Dermis microvascular lymphatic vessel endothelial cell (primary cell): ENCODE data around the gene PIH1D2. TPM values are rescaled to one million over a fixed set of nuclear protein-coding genes. Genes with fewer than 3 reads are reported as not detected.
"Not testable (repeated sequence)": the region's sequence is repeated elsewhere in the genome, so short reads cannot be mapped to it uniquely, and the experiment has no call there.

Experiments
- DNase-seq, 2 donors: peaks; one replicate each; pipeline versions ENCODE4 v3.0.0 to v3.0.0-alpha.2; 2010; ENCODE audit warnings: low read depth in 2 of 2
- total RNA-seq: library from RNA; depleted of rRNA; stranded (reverse); fragments of >200 nt; gene quantifications from 2 replicates; pipeline ENCODE4 v1.2.1, GENCODE V29; 2014

Gene PIH1D2
- total RNA-seq: 0.51 and 1.2 TPM in 2 replicates

GRCh38 chr11:112073941-112074811, at the start of gene PIH1D2, which contains the start of gene NKAPD1:
PIH1D2 (minus strand) TSS chr11:112074017; CDS start chr11:112073174, 843 bp downstream.
NKAPD1 (plus strand) TSS chr11:112074299; CDS start chr11:112075575, 1,276 bp downstream.
- peak; percentile 80 to 88 for DNase-seq

GRCh38 chr11:112123129-112123528, 49.3 kb upstream of the PIH1D2 start:
- DNase-seq: no peak

- no peak for DNase-seq
Observed at GRCh38 chr11:112121981-112122615, 48.3 kb upstream of the PIH1D2 start.

- DNase-seq: no peak
Observed at GRCh38 chr11:112118176-112118575, 44.4 kb upstream of the PIH1D2 start.

- DNase-seq: no peak
Observed at GRCh38 chr11:112115386-112115785, 41.6 kb upstream of the PIH1D2 start.

- DNase-seq: no peak
Observed at GRCh38 chr11:112114460-112114859, 40.6 kb upstream of the PIH1D2 start.

- peak; percentile 58 to 68 for DNase-seq
Observed at GRCh38 chr11:112113539-112114457, 40.0 kb upstream of the PIH1D2 start.

- no peak for DNase-seq
Observed at GRCh38 chr11:112106070-112106469, 32.3 kb upstream of the PIH1D2 start.

GRCh38 chr11:112103446-112103845, 29.6 kb upstream of the PIH1D2 start:
- no peak for DNase-seq

- DNase-seq: no peak
Observed at GRCh38 chr11:112100462-112100861, 26.6 kb upstream of the PIH1D2 start.

GRCh38 chr11:112097734-112098528, 24.1 kb upstream of the PIH1D2 start:
- no peak for DNase-seq

- DNase-seq: no peak
Observed at GRCh38 chr11:112096194-112096593, 22.4 kb upstream of the PIH1D2 start.

GRCh38 chr11:112095302-112095701, 21.5 kb upstream of the PIH1D2 start:
- not testable (repeated sequence) for DNase-seq

- peak in 1 of 2 donors; percentile 9 for DNase-seq
Observed at GRCh38 chr11:112087212-112087611, 13.4 kb upstream of the PIH1D2 start.

- peak; percentile 97 to 98 for DNase-seq
Observed at GRCh38 chr11:112086422-112087191, 12.8 kb upstream of the PIH1D2 start, which contains the start of the genes SDHD and TIMM8B. SDHD (plus strand) TSS chr11:112086873; CDS start chr11:112086908, 35 bp downstream. TIMM8B (minus strand) TSS chr11:112086756; CDS start chr11:112086723, 33 bp downstream.

GRCh38 chr11:112085822-112086421, 12.1 kb upstream of the PIH1D2 start:
- DNase-seq: peak in 1 of 2 donors; percentile 1

- DNase-seq: peak in 1 of 2 donors; percentile 5
Observed at GRCh38 chr11:112082729-112083128, 8.9 kb upstream of the PIH1D2 start.

GRCh38 chr11:112062923-112063322, 10.9 kb downstream of the PIH1D2 start:
- DNase-seq: no peak

GRCh38 chr11:112058103-112058502, 15.7 kb downstream of the PIH1D2 start:
- peak in 1 of 2 donors; percentile 8 for DNase-seq
